HG03097 (cell line): ENCODE data around the gene AWAT1.
A peak's percentile ranks its signal among the peaks of the same experiment; 100 is the strongest.
"Not testable (repeated sequence)": the region's sequence is repeated elsewhere in the genome, so short reads cannot be mapped to it uniquely, and the experiment has no call there.

Experiments used
- ATAC-seq: cut with Tn5 transposase; IDR thresholded peaks from one replicate; pipeline ENCODE4 v1.9.1; 2021; ENCODE audit not compliant: unreplicated experiment, low FRiP score

Gene AWAT1

DNA sequence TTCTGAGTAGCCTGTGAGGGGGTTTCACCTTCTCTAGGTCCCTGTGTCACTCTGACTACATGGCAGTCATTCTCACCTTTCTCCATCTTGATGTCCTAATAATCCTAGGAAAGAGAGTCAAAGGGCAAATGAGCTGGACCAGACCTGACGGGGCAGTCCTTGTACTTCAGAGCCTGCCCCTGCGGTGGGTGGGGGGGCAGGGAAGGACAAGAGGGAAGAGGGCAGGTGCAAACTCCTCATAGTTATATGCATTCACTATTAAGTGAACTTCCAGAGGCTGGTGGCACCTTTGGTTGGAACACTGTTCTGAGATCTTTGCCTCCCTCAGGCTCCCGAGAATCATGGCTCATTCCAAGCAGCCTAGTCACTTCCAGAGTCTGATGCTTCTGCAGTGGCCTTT lies at the start of gene AWAT1:
AWAT1 (plus strand) TSS at position 301 of the 400 bp plus-strand sequence; CDS start at position 342, 41 bp downstream.
- ATAC-seq = no peak

DNA sequence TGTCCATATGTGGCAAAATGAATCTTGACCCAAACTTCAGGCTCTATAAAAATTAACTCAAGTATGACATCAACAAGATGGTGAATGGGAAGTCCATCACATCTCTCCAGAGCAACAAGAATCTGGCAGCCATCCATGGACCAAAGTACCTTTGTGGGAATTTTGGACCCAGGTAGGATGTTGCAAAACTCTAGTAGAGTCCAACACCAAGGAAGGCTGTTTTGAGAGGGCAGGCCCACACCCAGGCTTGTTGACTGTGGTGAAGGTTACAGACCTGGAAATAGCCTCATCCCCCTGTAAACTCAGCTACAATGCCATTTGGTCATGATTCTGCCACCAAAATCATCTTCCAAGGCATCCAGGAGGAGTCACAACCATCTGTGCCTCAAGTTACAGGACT lies 44.2 kb upstream of the AWAT1 start:
- ATAC-seq = no peak

DNA sequence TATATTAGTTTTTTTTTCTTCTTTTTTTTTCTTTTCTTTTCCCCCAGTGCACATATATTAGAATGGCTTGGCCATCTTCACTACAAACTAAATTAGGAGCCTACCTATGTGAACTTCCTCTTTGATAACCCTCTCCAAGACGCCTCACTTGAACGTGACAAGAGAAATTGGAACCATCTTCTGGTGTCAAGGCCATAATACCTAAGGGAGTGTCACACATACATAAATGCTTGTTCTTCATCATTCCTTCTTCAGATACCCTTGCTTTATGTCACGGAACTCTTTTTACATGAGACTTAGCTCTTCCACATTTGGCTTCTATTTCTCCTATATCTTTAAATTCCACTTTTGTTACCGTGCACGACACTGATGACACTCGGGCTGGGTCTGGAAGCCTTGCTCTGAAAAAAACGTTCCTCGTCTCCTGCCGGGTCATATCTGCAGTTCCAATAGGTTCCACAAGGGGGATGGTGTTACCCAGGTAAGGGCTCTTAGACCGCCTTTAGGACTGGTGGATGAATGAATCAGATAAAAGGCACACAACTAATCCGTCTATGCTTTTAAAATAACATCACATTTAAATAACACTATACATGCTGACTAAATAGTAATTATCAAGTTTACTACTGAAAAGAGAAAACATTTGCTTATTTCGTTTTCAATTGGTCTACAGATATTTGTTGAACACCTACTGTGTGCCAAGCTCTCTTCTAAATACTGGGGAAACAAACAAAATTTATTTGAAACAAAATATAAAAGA lies 37.3 kb upstream of the AWAT1 start:
- peak; percentile 77 for ATAC-seq

DNA sequence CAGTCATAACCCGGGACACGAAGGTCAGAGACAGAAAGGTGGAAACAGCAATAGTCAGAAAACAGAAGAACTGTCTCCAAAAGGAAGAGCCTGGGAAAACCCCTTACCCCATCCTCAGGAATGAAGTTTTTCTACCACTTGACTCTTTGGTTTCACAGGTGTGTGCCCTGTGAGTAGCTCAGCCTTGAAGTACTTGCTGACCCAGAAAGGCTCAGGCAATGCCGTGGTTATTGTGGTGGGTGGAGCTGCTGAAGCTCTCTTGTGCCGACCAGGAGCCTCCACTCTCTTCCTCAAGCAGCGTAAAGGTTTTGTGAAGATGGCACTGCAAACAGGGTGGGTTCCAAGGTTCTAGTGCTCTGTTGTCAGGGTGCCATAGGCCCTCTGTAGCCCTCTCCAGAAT lies 32.7 kb upstream of the AWAT1 start:
- ATAC-seq = no peak

DNA sequence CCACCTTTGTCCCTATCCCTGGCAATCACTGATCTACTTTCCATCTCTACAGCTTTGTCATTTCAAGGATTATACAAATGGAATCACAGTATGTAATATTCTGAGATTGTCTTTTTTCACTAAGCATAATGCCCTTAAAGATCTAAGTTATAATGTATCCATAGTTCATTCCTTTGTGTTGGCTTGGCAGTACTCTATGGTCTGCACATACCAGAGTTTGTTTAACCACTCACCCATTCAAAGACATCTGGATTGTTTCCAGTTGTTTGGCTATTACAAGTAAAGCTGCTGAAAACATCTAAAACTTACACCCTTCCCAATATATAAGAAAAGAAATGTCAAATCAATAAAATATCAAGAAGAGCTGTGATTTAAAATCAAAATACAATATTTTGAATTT lies 26.0 kb upstream of the AWAT1 start:
- no peak for ATAC-seq

DNA sequence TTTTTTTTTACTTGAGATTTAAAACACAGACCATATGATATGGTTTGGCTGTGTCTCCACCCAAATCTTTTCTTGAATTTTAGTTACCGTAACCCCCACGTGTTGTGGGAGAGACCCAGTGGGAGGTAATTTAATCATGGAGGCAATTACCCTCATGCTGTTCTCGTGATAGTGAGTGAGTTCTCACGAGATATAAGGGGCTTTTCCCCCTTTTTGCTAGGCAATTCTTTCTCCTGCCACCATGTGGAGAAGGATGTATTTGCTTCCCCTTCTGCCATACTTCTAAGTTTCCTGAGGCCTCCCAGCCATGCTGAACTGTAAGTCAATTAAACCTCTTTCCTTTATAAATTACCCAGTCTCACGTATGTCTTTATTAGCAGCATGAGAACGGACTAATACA lies 24.9 kb upstream of the AWAT1 start:
- ATAC-seq = not testable (repeated sequence)

DNA sequence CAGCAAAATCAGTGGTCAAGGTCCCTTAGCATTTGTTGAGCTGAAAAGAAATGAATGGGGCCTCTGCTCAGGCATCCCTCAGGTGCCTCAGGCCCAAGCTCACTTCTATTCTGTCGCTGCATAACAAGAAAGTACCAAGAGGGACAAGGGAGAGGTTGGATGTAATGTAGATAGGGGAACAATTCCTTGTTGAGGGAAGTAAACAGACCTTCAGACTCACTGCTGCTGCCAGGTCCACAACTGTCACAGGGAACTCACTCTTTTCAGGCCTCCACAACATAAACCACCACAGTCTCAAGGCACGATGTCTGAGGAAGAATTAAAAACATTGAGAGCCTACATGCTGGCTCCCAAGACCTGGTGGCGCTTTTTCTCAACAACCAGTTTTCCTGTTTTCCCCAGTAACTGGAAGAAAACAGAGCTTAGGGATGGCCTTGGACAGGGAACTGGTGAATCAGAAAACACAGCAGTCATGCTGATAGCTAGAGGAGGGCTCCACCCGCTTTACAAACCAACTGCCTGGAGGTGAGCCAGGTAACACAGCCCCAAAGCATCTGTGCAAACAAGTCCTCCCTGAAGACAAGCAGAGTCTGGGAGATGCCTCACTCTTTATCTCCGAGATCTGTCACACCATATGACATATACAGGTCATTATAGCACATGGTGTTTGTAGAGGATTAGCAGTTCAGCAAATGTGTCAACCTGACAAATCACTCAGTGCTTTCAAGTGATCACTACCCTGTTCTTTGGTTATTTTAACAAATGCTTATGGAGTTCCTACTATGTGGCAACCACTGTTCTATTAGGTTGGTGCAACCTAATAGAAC lies 14.3 kb upstream of the AWAT1 start:
- no peak for ATAC-seq

DNA sequence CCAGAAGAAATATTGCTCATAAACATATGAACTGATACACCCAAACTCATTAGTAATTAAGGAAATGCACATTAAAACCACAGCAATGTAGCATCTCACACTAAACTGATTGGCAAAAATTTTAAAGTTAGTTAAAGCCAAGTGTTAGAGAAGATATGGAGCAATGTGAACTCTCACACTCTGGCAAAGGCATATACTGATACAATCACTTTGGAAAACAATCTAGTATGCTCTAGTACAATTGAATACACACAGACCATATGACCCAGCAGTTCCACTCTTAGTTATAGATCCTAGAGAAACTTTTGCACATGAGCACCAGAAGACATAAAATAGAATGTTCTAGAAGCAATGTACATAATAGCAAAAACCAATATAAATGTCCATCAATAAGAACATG lies 8.4 kb upstream of the AWAT1 start:
- no peak for ATAC-seq

DNA sequence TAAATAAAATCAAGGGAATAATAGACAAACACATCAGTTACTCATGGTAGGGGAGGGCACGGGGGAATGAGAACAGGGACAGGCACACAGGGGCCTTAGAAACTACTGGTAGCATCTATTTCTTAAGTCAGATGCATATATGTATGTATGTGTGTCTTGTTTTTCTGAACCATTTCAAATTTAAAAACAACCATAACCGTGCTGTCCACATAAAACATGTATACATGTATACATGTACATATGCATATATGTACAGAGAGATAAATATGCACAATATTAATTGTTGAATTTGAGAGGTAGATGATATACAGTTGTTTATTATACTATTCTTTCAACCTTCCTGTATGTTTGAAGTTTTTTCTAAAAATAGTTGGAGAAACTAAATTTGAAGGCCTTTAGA lies 7.8 kb upstream of the AWAT1 start:
- no peak for ATAC-seq

DNA sequence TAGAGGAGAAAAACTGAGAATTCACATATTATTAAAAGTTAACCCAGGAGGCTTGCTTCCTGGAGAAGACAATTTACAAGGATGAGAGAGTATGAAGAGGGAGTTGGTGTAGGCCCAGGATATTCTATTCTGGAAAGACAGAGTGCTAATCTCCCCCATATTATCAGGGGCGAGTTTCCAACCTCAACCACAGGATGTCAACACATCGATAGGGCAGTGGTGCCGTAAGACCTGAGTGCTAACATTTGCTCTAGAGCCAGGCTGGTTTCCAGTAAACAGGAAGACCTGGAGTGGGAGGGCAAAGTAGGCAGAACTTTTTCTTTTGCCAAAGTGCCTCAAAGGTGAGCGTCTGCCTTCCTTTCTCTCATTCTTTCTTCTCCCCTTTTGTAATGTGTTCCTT lies 2.8 kb upstream of the AWAT1 start:
- ATAC-seq = no peak

DNA sequence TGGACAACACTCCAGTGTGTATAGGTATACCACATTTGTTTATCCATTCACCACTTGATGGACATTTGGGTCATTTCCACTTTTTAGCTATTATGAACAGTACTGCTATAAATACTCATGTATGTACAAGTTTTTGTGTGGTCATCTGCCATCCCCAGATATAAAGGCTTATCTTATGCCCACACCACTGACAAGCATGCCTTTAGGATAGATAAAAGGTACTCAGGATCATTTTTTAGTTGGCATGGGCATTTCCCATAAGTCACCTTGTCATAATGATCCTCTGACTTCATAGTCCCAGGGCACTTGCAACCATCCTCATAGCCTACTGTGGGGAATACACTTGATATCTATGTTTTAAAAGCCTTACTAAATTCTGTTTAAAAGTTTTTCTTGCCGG lies 6.3 kb downstream of the AWAT1 start:
- ATAC-seq = no peak

DNA sequence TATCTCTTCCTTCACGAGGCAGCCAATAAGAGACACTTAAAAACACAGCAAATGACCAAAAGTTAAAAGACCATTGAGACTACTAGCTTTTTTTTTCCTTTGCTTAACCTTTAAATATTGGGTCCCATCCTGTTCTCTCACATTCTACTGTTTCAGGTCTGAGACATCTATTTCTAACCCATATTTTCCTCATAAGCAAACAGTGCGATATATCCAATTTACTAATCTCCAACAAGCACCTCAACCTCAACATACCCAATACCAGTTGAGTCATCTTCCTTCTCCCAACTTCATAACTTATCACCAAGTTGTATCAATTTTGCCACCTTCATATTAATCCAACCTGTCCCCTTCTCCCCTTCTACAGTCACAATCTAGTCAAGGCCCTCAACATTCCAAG lies 7.0 kb downstream of the AWAT1 start:
- no peak for ATAC-seq

DNA sequence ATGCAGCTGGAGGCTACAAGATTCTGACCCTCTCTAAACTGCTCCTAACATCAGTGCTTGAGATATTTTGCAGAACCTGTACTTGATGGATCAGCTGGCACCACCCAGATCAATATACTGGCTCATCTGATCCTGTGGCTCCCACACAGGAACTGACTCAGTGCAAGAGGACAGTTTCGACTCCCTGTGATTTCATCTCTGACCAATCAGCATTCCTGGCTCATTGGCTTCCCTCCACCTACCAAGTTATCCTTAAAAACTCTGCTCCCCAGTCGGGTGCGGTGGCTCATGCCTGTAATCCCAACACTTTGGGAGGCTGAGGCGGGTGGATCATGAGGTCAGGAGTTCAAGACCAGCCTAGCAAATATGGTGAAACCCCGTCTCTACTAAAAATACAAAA lies 9.1 kb downstream of the AWAT1 start:
- not testable (repeated sequence) for ATAC-seq

DNA sequence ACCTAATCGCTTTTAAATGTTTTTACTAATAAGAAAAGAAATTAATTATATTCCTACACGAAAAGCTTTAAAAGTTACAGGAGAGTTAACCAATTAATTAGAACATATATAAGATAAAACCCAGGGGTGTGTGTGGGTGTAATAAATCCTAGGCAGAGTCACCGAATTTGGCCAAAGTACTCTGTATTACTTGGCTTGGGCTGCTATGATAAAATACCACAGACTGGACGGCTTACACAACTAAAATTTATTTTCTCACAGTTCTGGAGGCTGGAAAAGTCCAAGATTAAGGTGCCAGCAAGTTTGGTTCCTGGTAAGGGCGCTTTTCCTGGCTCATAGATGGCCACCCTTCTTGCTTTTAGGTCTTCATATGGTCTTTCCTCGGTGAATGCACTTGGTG lies 10.4 kb downstream of the AWAT1 start:
- ATAC-seq = no peak

DNA sequence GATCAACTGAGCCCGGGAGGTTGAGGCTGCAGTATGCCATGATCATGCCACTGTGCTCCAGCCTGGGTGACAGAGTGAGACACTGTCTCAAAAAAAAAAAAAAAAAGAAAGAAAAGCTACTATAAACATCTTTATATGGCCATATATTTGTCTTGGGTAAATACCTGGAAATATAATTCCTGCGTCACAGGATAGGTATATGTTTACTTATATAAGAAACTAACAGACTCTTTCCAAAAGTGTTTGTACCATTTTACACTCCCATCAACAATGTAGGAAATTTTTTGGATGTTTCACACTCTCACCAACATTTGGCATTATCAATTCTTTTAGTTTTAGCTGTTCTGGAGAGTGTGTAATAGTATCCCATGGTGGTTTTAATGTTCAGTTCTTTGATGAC lies 12.8 kb downstream of the AWAT1 start:
- no peak for ATAC-seq

DNA sequence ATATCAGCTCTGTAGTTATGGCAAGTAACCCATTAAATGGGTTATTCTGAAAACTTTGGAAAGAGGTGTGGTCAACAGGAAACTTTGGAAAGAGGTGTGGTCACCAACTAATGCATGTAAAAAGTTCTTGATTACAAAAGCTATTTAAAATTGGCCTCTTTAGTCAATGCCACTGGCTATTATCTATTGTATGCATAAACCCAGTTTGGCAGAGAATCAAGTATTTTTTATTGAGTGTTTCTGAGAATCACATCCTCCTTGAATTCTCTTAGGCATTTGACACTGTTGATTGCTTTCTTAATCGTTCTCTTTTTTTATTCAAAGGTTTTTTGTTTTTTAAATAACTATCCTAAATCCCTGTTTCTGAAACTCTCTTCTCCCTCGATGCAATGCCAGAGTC lies 18.0 kb downstream of the AWAT1 start:
- ATAC-seq = no peak

DNA sequence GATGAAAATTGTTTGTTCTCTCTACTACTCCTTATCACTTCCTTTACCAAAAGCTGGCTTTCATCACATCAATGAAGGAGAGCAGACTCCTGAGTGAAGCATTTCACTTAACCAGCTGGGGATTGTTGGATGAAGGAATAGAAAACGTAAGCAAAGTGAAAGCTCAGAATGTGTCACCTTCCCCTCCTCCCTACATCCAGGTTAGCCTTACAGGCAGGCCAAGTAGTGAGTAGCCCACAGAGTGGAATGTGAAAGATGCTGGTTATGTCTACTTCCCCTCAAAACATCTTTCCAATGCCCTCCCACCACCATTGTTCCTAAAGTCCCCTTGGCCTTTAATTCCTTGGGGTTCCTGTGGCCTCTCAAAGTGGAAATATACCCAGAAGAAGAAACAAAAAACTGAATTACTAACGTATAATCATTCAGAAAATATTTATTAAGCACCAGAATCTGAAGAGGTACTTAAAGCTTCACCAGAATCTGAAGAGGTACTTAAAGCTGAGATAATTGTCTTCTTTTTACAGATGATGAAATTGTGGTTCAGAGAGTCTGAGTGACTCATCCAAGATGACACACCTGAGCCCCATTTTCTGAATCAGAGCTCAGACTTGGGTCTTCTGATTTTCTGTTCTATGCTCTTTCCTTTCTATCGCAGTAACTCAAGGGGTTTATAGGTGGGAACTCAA lies 19.1 kb downstream of the AWAT1 start:
- ATAC-seq = no peak

DNA sequence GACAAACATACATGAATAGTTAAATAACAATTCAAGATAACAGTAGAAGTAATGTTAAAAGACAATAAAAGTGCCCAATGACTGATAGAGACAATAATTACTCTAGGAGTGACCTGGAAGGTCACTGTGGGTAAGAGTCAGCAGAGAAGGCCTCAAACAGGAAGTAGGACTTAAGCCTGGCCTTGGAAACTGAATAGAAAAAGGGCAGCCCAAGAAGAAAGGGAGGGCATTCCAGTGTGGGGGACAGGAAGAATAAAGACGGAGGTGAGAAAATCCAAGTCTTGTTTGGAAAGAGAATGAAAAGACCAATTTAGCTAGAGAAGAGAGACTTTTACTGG lies 19.6 kb downstream of the AWAT1 start:
- ATAC-seq = no peak

DNA sequence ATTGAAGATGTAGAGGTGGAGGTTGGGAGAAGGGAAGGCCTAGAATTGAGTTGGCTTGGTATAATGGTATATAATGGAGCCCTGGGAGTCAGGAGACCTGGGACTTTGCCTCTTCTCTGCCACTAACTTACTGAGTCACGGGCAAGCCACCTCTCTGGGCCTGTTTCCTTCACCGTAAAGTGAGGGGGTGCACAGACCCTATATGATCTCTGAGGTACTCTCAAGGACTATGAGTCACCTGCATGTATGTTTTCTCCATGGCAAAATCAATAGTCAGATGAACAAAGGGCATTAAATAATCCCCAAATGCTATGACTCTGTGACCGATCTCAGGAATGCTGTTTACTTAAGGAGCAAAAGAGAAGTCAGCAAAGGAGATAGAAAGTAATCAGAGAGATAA lies 20.5 kb downstream of the AWAT1 start:
- no peak for ATAC-seq

DNA sequence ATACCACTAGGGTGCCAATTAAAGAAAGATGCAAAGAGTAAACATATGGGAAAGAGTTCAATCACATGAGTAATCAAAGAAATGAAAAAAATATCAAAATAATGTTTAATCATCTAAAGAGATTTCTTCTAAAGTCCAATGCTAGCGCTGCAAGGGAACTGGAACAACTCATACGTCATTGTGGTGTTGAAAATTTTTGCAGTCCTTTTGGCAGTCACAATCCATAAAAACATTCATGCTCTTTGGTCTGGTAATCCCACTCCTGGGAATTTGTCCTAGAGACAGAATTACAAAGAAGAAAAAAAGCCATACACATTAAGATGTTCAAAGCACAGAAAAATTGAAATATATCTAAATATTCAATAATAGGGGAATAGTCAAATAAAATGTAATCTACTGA lies 21.0 kb downstream of the AWAT1 start:
- ATAC-seq = no peak

DNA sequence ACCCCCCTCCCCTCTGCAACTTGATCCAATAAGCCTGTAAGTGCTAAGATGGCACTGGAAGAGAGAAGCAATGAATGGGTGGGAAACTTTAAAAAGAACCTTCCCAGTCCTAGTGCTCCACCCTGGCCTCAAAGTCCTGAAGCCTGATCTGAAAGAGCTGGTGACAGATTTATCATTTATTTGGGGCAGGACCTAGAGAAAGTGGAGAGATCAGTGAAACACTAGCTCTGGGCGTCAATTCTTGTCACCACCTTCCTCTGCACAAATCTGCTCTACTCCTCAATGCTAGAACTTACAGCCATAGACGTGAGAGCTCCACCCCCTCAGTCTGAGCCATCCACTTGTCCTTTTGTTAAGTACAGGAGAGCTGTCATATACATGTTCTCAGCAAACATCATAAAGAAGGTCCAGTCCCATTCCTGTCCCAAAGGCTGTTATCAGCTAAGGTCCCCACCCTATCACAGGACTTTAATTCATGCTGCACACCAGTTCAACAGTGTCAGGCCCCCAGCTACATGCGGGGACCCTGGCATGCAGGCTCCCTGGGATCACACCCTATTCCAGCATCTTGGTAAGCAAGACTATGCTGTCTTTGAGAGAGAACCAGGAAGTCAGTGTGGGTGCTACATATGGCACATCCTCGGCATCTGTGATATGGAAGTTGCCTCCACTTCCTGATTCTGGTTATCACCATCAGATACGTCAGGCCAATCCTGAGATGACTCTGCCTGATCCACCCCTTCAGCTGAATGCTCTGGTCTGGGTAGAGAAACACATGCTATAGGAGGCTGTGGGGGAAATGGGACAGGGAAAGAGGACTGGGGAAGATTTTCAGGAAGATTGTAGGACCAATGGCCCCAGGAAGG lies 23.2 kb downstream of the AWAT1 start:
- ATAC-seq = no peak
